Fibroblast of pulmonary artery (primary cell): ENCODE measurements around the gene SLC35E1.
A peak's percentile ranks its signal among the peaks of the same experiment; 100 is the strongest.

Experiments used
- DNase-seq: peaks from one replicate; pipeline ENCODE4 v3.0.0-alpha.2; 2010; ENCODE audit warnings: low read depth
- H3K4me3 ChIP-seq: replicated peaks from 2 replicates; pipeline ENCODE4 v1.5.1; 2011; ENCODE audit warnings: low read depth, mild to moderate bottlenecking, control low read depth, low read length, moderate library complexity
- CTCF ChIP-seq: IDR thresholded peaks from 2 replicates; pipeline ENCODE4 v1.5.1; 2011; ENCODE audit warnings: mild to moderate bottlenecking, control low read depth, low read length, inconsistent platforms; ENCODE audit errors: missing control alignments

SLC35E1 gene

GRCh38 chr19:16529466-16530144 lies 42.6 kb downstream of the SLC35E1 start:
- no peak for TF ChIP-seq CTCF
- no peak overlapping the region for H3K4me3 ChIP-seq

GRCh38 chr19:16527971-16528521 lies 44.2 kb downstream of the SLC35E1 start:
- TF ChIP-seq CTCF = peak; percentile 44
- H3K4me3 ChIP-seq = no peak overlapping the region
- DNase-seq = peak; percentile 27

More at GRCh38 chr19:16529466-16530144, 42.6 kb downstream of the SLC35E1 start:
- DNase-seq = no peak

- DNase-seq = no peak
- H3K4me3 ChIP-seq = no peak overlapping the region
- no peak for TF ChIP-seq CTCF
Measured at GRCh38 chr19:16527334-16527935, 44.8 kb downstream of the SLC35E1 start.

GRCh38 chr19:16525751-16526481 lies 46.3 kb downstream of the SLC35E1 start:
- H3K4me3 ChIP-seq = no peak overlapping the region
- DNase-seq = no peak
- no peak for TF ChIP-seq CTCF

GRCh38 chr19:16524991-16525734 lies 47.1 kb downstream of the SLC35E1 start:
- no peak for DNase-seq
- no peak overlapping the region for H3K4me3 ChIP-seq
- TF ChIP-seq CTCF = no peak

- no peak for DNase-seq
- H3K4me3 ChIP-seq = no peak overlapping the region
- no peak for TF ChIP-seq CTCF
Measured at GRCh38 chr19:16522559-16523377, 49.4 kb downstream of the SLC35E1 start.
